Measurements from ENCODE around the gene TMEM269. TPM values are rescaled to one million over a fixed set of nuclear protein-coding genes. Genes with fewer than 3 reads are reported as not detected.

TMEM269 gene, protein sequence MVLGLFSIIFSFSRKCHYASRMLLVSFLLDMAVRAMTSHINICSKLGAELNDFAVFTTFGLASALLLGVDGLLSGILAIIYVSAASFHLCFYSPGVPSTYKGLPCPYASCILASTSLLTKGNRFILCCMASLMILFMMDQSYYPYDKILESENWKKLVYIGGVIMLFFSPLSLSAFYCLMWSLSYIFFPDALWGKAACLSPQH
- total RNA-seq (under 1 TPM; 0.35 to 0.36 TPM), polyA plus RNA-seq (not detected)

DNA sequence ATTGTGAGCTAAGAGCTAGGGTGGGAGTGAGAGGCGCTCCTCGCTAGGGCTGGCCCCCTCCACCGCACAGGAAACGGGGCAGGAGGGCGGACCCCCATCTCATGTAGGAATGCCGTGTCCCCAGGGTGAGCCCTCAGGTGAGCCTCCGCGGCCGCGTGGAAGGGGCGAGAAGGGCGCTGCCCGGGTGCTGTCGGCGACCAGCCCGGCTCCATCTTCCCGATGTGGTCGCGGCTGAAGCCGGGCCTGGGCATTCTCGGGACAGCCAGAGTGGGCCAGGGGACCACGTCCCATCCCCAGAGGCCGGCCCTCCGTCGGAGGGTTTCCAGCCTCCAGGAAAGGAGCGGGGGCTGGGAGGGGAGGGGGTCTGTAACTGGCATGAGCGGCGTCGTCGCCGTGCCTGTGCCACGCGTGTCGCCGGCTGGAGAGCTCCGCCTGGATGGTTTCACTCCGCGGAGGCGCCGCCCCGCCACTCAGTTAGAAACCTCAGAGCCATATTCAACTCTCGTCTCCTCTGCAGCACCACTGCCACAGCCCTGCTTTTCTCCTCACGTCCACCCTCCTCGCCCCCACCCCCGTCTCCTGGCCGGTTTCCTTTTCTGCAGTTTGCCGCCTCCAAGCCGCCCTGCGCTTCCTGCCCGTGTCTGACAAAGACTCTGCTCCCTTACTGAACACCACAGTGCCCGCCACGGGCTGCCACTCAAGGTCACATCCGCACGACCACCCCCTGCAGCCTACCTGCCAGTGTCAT is at the start of gene TMEM269:
Gene TMEM269, plus strand, starts transcription at position 46 of the 748 bp plus-strand sequence. CDS start 4,903 bp downstream, outside the sequence.
- CTCF ChIA-PET (ENCODE audit: partially characterized antibody), result interaction anchor here (1.5 to 2.6 kb wide), 2 partner anchors 39 to 288 kb away, joined by 4 to 12 read pairs; no protein-coding TSS in a partner anchor
- intact Hi-C loops (cut with micrococcal nuclease), result no loop called here

DNA sequence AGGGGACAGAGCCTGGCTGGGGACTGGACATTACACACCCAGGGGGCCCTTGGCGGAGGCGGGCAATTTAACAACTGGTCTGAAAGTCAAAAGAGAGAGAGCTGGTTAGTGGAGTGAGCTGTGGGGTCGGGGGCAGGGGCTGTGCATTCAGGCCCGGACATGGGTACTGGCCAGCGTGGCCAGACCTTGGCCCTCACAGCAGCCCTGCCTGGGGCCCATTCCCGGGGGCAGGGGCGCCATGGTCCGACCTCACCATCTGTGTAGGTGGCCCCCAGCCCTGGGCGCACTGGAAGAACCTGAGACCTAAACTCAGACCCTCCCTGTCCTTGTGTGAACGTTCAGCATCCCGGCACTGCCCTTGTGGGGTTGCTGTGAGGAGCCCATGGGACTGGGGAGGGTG is 49.7 kb upstream of the TMEM269 start:
- Mint-ChIP-seq H3K36me3 (no peaks in the 10 kb centered on the region), H3K9me3 (no peaks in the 10 kb centered on the region)

More for the DNA sequence above, at the start of gene TMEM269:
- H3K27me3 Mint-ChIP-seq, result no peaks in the 10 kb centered on the region
- no peaks in the 10 kb centered on the region for H3K27me3 ChIP-seq (ENCODE audit: insufficient read depth, low read length)
- POLR2A ChIA-PET (ENCODE audit: partially characterized antibody), result interaction anchor here (0.6 to 2.9 kb wide), 4 partner anchors 19 to 103 kb away, joined by 3 to 16 read pairs (median 7); partner anchors contain the start of genes C1orf50, ERMAP, P3H1 and SVBP
- peak within 1 kb of the TSS; percentile 8 for H3K27ac ChIP-seq (ENCODE audit: low read depth, low read length)
- peak within 1 kb of the TSS; percentile 43 to 90 (median 87) for H3K27ac Mint-ChIP-seq
- H3K4me3 Mint-ChIP-seq, result peak within 1 kb of the TSS; percentile 85 to 94 (median 88)
- peaks cover 8 to 23% (median 13%) of the 10 kb centered on the region in 4 donors for H3K4me1 Mint-ChIP-seq
- peak within 1 kb of the TSS; percentile 6 to 51 for H3K4me3 ChIP-seq (ENCODE audit: low read length in 2 of 2)
- no peaks in the 10 kb centered on the region for H3K9me3 ChIP-seq (ENCODE audit: control insufficient read depth in 1 of 2, low read length in 2 of 2)
- H3K36me3 Mint-ChIP-seq, result peaks cover 14 to 20% of the 10 kb centered on the region in 2 donors
- peaks cover 0 to 2% (median 0%) of the 10 kb centered on the region in 8 donors for H3K9me3 Mint-ChIP-seq
- peaks cover 14% of the 10 kb centered on the region for H3K4me1 ChIP-seq (ENCODE audit: insufficient read depth, low read length)
- DNase-seq, result peak; percentile 35 to 66 (median 40)
- H3K36me3 ChIP-seq (ENCODE audit: insufficient read depth, low read length), result peaks cover 3% of the 10 kb centered on the region

DNA sequence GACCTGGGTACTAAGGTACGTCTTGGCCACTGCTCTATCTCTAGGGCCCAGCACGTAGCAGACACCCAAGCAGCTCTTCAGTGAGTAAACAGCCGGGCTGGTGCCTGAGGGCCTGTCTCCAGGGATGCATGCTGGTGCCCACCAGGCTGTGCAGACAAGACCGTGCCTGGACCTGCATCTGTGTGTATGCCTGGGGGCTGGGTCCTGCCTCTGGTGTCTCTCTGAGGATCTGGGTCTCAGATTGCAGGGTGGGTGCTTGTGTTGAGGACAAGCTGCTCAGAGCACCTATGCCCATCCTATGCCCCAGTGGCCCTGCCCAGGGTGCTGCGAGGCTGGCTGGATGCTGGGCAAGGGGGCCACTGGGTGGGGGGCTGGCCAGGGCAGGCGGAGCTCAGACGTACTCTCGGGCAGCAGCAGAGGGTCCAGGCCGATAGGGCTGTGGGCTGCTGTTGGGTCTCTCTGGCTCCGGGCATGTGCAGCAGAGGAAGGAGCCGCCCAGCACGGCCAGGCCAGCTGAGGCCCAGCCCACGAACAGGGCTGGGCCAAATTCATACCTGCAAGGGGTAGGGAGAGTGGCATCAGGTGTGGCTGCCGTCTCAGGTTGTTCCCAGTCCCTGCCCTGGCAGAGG is 49.2 kb upstream of the TMEM269 start:
- no peak overlapping the region for H3K27ac ChIP-seq (ENCODE audit: low read depth, low read length)
- H3K4me3 Mint-ChIP-seq, result no peak overlapping the region
- H3K36me3 Mint-ChIP-seq, result no peaks in the 10 kb centered on the region
- H3K36me3 ChIP-seq (ENCODE audit: insufficient read depth, low read length), result no peaks in the 10 kb centered on the region
- H3K4me1 Mint-ChIP-seq, result peaks cover 1 to 12% (median 5%) of the 10 kb centered on the region in 4 donors
- intact Hi-C loops (cut with micrococcal nuclease), result no loop called here
- ChIA-PET CTCF (ENCODE audit: partially characterized antibody) (no interaction called here), POLR2A (ENCODE audit: partially characterized antibody) (no interaction called here)
- no peaks in the 10 kb centered on the region for H3K4me1 ChIP-seq (ENCODE audit: insufficient read depth, low read length)
- no peak overlapping the region for H3K4me3 ChIP-seq (ENCODE audit: low read length in 2 of 2)
- no peaks in the 10 kb centered on the region for H3K27me3 ChIP-seq (ENCODE audit: insufficient read depth, low read length)
- no peak overlapping the region for H3K27ac Mint-ChIP-seq
- DNase-seq, result no peak
- H3K27me3 Mint-ChIP-seq, result peaks cover 0 to 2% of the 10 kb centered on the region in 2 donors
- no peaks in the 10 kb centered on the region for H3K9me3 Mint-ChIP-seq
- H3K9me3 ChIP-seq (ENCODE audit: control insufficient read depth in 1 of 2, low read length in 2 of 2), result no peaks in the 10 kb centered on the region

More for the DNA sequence above, 49.7 kb upstream of the TMEM269 start:
- H3K4me3 ChIP-seq (ENCODE audit: low read length in 2 of 2), result no peak overlapping the region
- no peak overlapping the region for H3K4me3 Mint-ChIP-seq
- intact Hi-C loops (cut with micrococcal nuclease), result no loop called here
- H3K27me3 ChIP-seq (ENCODE audit: insufficient read depth, low read length), result no peaks in the 10 kb centered on the region
- H3K27ac ChIP-seq (ENCODE audit: low read depth, low read length), result no peak overlapping the region
- H3K27ac Mint-ChIP-seq, result no peak overlapping the region
- CTCF ChIA-PET (ENCODE audit: partially characterized antibody), result no interaction called here
- POLR2A ChIA-PET (ENCODE audit: partially characterized antibody), result no interaction called here
- H3K27me3 Mint-ChIP-seq, result peaks cover 0 to 2% of the 10 kb centered on the region in 2 donors
- H3K4me1 ChIP-seq (ENCODE audit: insufficient read depth, low read length), result no peaks in the 10 kb centered on the region
- peaks cover 1 to 12% (median 5%) of the 10 kb centered on the region in 4 donors for H3K4me1 Mint-ChIP-seq
- DNase-seq, result no peak
- H3K9me3 ChIP-seq (ENCODE audit: control insufficient read depth in 1 of 2, low read length in 2 of 2), result no peaks in the 10 kb centered on the region
- no peaks in the 10 kb centered on the region for H3K36me3 ChIP-seq (ENCODE audit: insufficient read depth, low read length)

DNA sequence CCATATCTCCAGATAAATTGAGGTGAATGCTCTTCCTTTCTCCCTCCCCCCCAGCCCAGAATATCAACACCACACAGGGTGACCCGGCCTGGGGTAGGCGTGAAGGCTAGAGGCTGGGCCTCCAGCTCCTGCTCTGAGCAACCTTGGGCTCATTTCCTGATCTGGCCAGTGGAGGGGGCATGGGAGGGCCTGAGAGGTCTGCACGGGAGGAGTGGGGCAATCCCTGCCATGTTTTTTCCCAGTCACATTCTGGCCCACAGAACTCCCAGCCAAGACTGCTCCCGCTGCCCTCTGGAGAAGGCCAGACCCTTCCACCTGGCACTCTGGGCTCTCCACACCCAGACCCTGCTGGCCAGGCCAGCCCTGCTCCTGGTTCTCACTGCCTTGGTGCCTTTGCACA is 48.6 kb upstream of the TMEM269 start:
- CTCF ChIA-PET (ENCODE audit: partially characterized antibody), result no interaction called here

DNA sequence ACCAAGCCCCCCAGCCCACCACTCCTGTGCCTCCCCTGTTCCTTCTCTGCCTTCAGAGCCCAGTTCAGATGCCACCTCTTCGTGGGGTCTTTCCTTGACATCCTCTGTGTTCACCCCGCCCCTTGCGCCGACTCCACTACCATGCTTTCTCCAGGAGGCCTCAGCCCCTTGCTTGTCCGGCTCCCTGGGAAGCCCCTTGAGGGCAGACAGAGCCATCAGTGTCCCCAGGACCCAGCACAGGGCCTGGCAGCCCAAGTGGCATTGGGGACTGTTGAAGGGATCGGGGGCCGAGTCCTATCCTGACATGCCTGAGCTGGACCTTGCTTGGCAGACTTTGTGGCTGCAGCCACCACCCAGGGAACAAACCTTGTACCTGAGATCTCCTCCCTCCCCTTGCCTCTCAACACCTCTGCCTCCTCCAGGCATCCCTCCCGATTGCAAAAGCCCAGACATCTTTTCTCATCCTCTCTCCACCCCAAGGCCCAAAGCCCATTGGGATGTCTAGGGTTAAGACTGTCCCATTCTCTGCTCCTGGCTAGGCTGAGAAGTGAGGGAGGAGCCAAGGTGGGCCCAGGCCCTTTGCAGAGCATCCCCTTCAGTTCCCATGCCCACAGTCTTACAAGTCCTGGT is 48.1 kb upstream of the TMEM269 start:
- Histone ChIP-seq H3K27ac (ENCODE audit: low read depth, low read length) (no peak overlapping the region), H3K4me1 (ENCODE audit: insufficient read depth, low read length) (no peaks in the 10 kb centered on the region), H3K27me3 (ENCODE audit: insufficient read depth, low read length) (no peaks in the 10 kb centered on the region), H3K9me3 (ENCODE audit: control insufficient read depth in 1 of 2, low read length in 2 of 2) (no peaks in the 10 kb centered on the region), H3K4me3 (ENCODE audit: low read length in 2 of 2) (no peak overlapping the region), H3K36me3 (ENCODE audit: insufficient read depth, low read length) (no peaks in the 10 kb centered on the region)
- H3K27ac Mint-ChIP-seq, result peak overlapping the region in 2 of 7 donors; percentile 9 to 92
- H3K27me3 Mint-ChIP-seq, result peaks cover 0 to 2% of the 10 kb centered on the region in 2 donors
- CTCF ChIA-PET (ENCODE audit: partially characterized antibody), result no interaction called here
- H3K36me3 Mint-ChIP-seq, result no peaks in the 10 kb centered on the region
- DNase-seq, result no peak
- no peaks in the 10 kb centered on the region for H3K9me3 Mint-ChIP-seq
- intact Hi-C loops (cut with micrococcal nuclease), result no loop called here
- POLR2A ChIA-PET (ENCODE audit: partially characterized antibody), result no interaction called here
- H3K4me1 Mint-ChIP-seq, result peaks cover 1 to 12% (median 5%) of the 10 kb centered on the region in 4 donors
- no peak overlapping the region for H3K4me3 Mint-ChIP-seq

More for the DNA sequence above, 48.6 kb upstream of the TMEM269 start:
- Mint-ChIP-seq H3K27ac (peak overlapping the region in 1 of 7 donors; percentile 22), H3K36me3 (no peaks in the 10 kb centered on the region), H3K9me3 (no peaks in the 10 kb centered on the region), H3K4me3 (no peak overlapping the region), H3K27me3 (peaks cover 0 to 2% of the 10 kb centered on the region in 2 donors), H3K4me1 (peaks cover 1 to 12% (median 5%) of the 10 kb centered on the region in 4 donors)
- no peaks in the 10 kb centered on the region for H3K36me3 ChIP-seq (ENCODE audit: insufficient read depth, low read length)
- no peaks in the 10 kb centered on the region for H3K9me3 ChIP-seq (ENCODE audit: control insufficient read depth in 1 of 2, low read length in 2 of 2)
- POLR2A ChIA-PET (ENCODE audit: partially characterized antibody), result no interaction called here
- no peaks in the 10 kb centered on the region for H3K4me1 ChIP-seq (ENCODE audit: insufficient read depth, low read length)
- no peak for DNase-seq
- H3K4me3 ChIP-seq (ENCODE audit: low read length in 2 of 2), result no peak overlapping the region
- intact Hi-C loops (cut with micrococcal nuclease), result no loop called here
- H3K27ac ChIP-seq (ENCODE audit: low read depth, low read length), result no peak overlapping the region
- H3K27me3 ChIP-seq (ENCODE audit: insufficient read depth, low read length), result no peaks in the 10 kb centered on the region

DNA sequence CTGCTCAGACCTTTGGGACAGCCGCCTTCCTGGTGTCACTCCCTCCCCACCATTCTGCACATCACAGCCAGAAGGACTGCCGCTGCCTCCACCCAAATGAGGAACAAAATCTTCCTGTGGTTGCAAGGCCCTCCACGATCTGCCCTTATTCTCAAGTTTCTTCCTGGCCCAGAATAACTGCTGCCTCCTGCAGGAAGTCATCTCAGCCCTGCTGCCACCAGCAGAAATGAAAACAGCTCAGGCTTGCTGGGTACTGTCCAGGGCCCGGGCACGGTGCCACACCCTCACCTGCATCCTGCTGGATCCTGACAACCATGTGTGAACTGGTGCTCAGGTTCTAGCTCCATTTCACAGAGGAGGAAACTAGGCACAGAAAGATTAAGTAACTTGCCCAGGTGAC is 47.5 kb upstream of the TMEM269 start:
- Mint-ChIP-seq H3K27me3 (peaks cover 0 to 2% of the 10 kb centered on the region in 2 donors), H3K4me3 (no peak overlapping the region), H3K27ac (peak overlapping the region in 2 of 7 donors; percentile 38 to 92), H3K4me1 (peaks cover 1 to 12% (median 5%) of the 10 kb centered on the region in 4 donors), H3K36me3 (no peaks in the 10 kb centered on the region), H3K9me3 (no peaks in the 10 kb centered on the region)
- Histone ChIP-seq H3K9me3 (ENCODE audit: control insufficient read depth in 1 of 2, low read length in 2 of 2) (no peaks in the 10 kb centered on the region), H3K4me3 (ENCODE audit: low read length in 2 of 2) (no peak overlapping the region), H3K27me3 (ENCODE audit: insufficient read depth, low read length) (no peaks in the 10 kb centered on the region), H3K36me3 (ENCODE audit: insufficient read depth, low read length) (no peaks in the 10 kb centered on the region), H3K27ac (ENCODE audit: low read depth, low read length) (no peak overlapping the region), H3K4me1 (ENCODE audit: insufficient read depth, low read length) (no peaks in the 10 kb centered on the region)
- ChIA-PET POLR2A (ENCODE audit: partially characterized antibody) (no interaction called here), CTCF (ENCODE audit: partially characterized antibody) (no interaction called here)
- DNase-seq, result no peak
- intact Hi-C loops (cut with micrococcal nuclease), result no loop called here

All from CD4-positive, alpha-beta memory T cell (primary cell).